OCI-LY1 (cell line): ENCODE measurements around the gene TFPI.

Experiments used
- EZH2 ChIP-seq: fragments of 200-600 bp; sonication (generic), shearing (Covaris generic); IDR thresholded peaks from 2 replicates; pipeline ENCODE4 v1.8.0; 2017; ENCODE audit warnings: borderline replicate concordance, mixed run types, mild to moderate bottlenecking, antibody characterized with exemption, low read length, moderate library complexity, mixed read lengths
- TF ChIP-seq, protein P1 (sequence below): fragments of 200-600 bp; sonication (generic), shearing (Covaris generic); IDR thresholded peaks from 2 replicates; pipeline ENCODE4 v1.5.1; 2017; ENCODE audit warnings: mild to moderate bottlenecking, antibody characterized with exemption, low read length, moderate library complexity, mixed read lengths

DNA sequence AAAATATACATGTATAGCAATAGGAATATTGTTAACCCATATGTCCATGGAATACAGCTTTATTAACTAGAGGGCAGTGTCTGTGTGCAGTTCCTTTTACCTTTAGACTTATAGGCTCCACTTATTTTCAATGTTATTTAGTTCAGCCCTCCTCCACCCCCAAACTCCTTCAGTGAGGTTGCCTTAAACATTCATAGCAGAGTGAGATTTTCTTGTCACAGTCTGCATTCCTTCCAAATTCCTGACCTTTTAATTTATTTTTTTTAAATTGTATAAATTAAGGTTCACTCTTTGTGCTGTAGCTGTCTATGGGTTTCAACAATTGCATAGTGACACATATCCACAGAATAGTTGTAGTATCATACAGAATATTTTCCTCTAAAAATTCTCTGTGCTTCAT lies 30.9 kb downstream of the TFPI start:
- TF ChIP-seq EZH2 = no peak
- TF ChIP-seq, protein P1, sequence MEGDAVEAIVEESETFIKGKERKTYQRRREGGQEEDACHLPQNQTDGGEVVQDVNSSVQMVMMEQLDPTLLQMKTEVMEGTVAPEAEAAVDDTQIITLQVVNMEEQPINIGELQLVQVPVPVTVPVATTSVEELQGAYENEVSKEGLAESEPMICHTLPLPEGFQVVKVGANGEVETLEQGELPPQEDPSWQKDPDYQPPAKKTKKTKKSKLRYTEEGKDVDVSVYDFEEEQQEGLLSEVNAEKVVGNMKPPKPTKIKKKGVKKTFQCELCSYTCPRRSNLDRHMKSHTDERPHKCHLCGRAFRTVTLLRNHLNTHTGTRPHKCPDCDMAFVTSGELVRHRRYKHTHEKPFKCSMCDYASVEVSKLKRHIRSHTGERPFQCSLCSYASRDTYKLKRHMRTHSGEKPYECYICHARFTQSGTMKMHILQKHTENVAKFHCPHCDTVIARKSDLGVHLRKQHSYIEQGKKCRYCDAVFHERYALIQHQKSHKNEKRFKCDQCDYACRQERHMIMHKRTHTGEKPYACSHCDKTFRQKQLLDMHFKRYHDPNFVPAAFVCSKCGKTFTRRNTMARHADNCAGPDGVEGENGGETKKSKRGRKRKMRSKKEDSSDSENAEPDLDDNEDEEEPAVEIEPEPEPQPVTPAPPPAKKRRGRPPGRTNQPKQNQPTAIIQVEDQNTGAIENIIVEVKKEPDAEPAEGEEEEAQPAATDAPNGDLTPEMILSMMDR = no peak
